KOPT-K1 (cell line): ENCODE data around the gene PDE9A.

ENCODE experiments used
- H3K27ac ChIP-seq: fragments of 200-600 bp; sonication (generic); 2 replicates; pipeline ENCODE4 v1.5.1; 2016; ENCODE audit warnings: antibody characterized with exemption, mild to moderate bottlenecking, low read depth, low read length; ENCODE audit not compliant: poor library complexity, severe bottlenecking
- H3K36me3 ChIP-seq: fragments of 200-600 bp; sonication (generic); 2 replicates; pipeline ENCODE4 v1.5.1; 2017; ENCODE audit warnings: antibody characterized with exemption, mild to moderate bottlenecking, low read length, moderate library complexity; ENCODE audit not compliant: insufficient read depth
- H3K9me3 ChIP-seq: fragments of 200-600 bp; sonication (generic); 2 replicates; pipeline ENCODE4 v1.5.1; 2017; ENCODE audit warnings: antibody characterized with exemption, low read length, mild to moderate bottlenecking; ENCODE audit not compliant: insufficient read depth, poor library complexity, severe bottlenecking

Gene PDE9A

DNA sequence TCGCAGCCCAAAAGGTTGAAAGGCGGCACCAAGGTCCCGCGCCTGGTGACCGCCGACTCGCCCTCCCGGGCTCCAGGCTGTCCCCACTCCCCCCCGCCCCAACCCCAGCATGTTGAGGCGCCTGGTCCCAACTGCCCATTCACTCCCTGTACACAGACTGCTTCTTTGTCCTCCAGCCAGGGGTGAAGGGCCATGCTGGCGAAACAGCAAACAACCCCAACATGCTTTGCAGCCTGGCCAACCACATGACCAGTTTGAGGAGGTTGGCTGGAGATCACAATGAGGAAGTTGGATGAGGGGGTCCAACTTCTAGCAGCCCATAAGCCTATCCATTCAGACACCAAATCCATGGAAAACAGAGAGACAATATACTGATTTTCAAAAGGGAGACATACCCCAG lies 13.5 kb downstream of the PDE9A start:
- H3K27ac ChIP-seq: no peak overlapping the region
- no peaks in the 10 kb centered on the region for H3K9me3 ChIP-seq
- H3K36me3 ChIP-seq: no peaks in the 10 kb centered on the region

DNA sequence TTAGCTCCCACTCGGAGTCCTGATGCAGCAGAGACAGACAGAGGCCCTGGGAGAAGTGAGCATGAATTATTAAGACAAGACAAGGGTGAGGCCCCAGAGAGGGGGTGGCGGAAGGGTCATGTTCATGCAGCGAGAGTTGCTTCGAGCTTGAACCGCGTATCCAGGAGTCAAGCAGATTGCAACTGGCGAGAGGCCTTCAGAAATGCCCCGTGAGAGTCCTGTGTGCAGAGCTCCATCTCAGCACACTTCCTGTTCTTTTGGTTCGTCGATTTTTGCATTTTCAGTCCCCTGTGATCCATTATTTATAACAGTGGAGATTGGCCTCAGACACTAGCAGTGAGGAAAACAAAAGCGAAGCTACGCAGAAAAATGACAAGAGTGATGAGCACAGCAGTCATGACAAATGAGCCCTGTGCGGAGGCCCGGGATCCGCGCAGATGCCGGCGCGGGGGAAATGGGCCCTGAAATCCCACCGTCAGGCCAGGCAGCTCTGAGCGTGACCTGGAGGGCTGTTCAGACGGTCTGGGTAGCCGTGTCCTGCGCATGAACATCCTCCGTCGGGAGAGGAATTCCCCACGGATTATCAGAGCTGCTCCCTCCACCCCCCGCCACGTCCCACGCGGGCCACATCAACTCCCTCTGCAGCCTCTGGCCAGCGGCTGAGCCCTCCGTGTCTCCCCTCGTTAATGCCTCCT lies 15.0 kb downstream of the PDE9A start:
- H3K9me3 ChIP-seq: no peaks in the 10 kb centered on the region
- H3K27ac ChIP-seq: no peak overlapping the region
- no peaks in the 10 kb centered on the region for H3K36me3 ChIP-seq

DNA sequence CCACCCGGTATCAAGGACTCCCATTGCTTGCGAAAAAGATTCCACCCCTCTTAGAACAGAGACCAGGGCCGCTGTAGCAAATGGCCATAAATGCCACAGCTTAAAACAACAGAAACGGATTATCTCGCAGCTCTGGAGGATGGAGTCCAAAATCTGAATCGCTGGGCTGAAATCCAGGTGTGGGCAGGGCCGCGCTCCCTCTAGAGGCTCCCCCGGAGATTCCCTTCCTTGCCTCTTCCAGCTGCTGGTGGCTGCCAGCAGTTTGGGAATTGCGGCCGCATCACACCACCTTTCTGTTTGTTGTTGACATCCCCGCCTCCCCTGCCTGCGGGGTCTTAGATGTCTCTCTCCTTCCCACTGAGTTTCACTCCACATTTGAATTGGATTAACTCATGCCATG lies 15.6 kb downstream of the PDE9A start:
- Histone ChIP-seq H3K9me3 (no peaks in the 10 kb centered on the region), H3K36me3 (no peaks in the 10 kb centered on the region), H3K27ac (no peak overlapping the region)

GRCh38 chr21:42670058-42670880 lies 16.8 kb downstream of the PDE9A start:
- Histone ChIP-seq H3K9me3 (no peaks in the 10 kb centered on the region), H3K36me3 (no peaks in the 10 kb centered on the region), H3K27ac (no peak overlapping the region)

- H3K36me3 ChIP-seq: no peaks in the 10 kb centered on the region
- H3K9me3 ChIP-seq: no peaks in the 10 kb centered on the region
- H3K27ac ChIP-seq: no peak overlapping the region
These were observed 17.5 kb downstream of the PDE9A start for GRCh38 chr21:42670884-42671283.

- H3K27ac ChIP-seq: no peak overlapping the region
These were observed 18.6 kb downstream of the PDE9A start for GRCh38 chr21:42671778-42672593.

DNA sequence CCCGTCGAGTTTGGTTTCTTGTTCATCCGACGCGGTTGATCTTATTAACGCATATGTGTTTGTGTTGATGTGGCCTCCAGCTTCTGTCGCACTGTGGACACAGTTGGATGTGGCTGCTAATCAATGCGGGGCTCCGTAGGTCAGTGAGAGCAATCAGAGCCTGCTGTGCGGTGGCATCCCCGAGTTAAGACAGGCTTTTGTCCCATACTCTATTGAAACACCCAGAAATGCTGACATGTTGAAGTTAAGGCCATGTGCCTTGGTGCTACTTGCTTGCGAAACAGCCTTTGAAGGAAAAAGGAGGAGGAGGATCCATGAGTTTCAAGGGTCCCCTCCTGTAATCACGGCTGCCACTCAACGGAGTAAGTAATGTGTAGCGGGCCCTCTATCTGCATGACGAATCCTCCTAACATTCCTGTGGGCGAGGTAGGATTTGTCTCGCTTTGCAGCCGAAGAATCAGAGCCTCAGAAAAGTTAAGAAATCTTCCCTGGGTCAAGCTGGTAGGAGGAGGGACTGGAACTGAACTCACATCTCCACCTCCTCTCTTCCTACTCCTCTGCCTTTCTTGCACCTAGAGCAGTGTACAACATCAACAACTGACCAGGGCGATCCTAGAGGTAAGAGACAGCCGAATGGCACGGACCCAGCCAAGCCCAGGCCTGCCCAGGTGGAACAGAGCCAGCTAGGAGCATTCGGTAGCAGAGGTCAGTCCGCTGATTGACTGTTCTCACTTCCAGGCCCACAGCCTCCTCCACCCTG lies 19.5 kb downstream of the PDE9A start:
- no peak overlapping the region for H3K27ac ChIP-seq
- no peaks in the 10 kb centered on the region for H3K9me3 ChIP-seq
- H3K36me3 ChIP-seq: no peaks in the 10 kb centered on the region

More at GRCh38 chr21:42671778-42672593, 18.6 kb downstream of the PDE9A start:
- no peaks in the 10 kb centered on the region for H3K9me3 ChIP-seq
- H3K36me3 ChIP-seq: no peaks in the 10 kb centered on the region

DNA sequence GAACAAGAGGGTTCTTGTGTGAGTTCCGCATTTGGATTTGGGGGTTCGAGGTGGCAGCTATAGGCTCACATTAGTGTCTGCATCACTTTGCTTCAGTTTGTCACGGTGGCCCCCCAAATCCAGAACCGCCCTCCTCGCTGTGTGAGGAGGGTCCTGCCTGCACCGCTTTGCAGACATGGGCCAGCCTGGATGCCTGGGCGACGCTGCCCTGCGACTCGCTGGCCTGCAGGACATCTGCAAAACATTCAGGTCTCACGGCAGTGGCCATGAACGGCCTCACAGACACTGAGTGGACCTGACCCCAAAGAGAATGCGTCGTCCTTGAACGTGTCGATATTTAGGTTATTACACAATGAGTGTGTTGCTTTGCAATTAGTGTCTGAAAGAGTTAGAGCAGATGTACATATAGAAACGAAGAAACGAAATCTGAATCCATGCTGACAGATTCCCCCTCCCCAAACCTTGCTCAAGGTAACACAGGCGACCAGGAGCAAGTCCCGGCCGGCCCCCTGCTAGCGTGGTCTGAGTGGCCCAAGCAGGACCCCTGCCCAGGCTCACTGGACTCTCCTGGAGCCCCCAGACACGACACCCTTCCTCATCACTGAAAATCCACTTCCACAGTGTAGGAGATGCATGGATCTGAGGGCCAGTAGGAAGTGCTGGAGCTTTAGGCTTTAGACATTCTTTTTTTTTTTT lies 20.4 kb downstream of the PDE9A start:
- H3K36me3 ChIP-seq: no peaks in the 10 kb centered on the region
- H3K9me3 ChIP-seq: no peaks in the 10 kb centered on the region
- no peak overlapping the region for H3K27ac ChIP-seq

- H3K9me3 ChIP-seq: no peaks in the 10 kb centered on the region
- no peak overlapping the region for H3K27ac ChIP-seq
These were observed 21.0 kb downstream of the PDE9A start for GRCh38 chr21:42674351-42674940.

DNA sequence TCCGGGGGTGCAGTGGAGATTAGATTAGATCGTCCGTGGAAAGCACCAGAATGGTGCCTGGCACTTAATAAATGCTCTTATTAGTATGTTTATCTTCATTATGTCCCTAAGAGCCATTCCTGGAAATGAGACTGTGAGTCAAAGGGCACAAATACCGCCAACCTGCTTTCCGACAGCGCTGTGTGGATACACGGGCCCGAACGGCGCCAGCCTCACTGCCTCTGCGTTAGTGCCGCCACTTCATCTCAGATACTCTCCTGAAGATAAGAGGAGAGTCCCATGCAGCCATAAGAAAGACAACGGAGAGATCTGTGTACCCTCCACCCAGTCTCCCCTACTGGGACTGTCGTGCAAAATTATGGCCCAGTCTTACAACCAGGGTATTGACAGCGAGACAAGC lies 22.0 kb downstream of the PDE9A start:
- Histone ChIP-seq H3K36me3 (no peaks in the 10 kb centered on the region), H3K27ac (no peak overlapping the region), H3K9me3 (no peaks in the 10 kb centered on the region)

More at GRCh38 chr21:42674351-42674940, 21.0 kb downstream of the PDE9A start:
- no peaks in the 10 kb centered on the region for H3K36me3 ChIP-seq

- Histone ChIP-seq H3K27ac (no peak overlapping the region), H3K36me3 (no peaks in the 10 kb centered on the region), H3K9me3 (no peaks in the 10 kb centered on the region)
These were observed 23.4 kb downstream of the PDE9A start for GRCh38 chr21:42676808-42677207.

DNA sequence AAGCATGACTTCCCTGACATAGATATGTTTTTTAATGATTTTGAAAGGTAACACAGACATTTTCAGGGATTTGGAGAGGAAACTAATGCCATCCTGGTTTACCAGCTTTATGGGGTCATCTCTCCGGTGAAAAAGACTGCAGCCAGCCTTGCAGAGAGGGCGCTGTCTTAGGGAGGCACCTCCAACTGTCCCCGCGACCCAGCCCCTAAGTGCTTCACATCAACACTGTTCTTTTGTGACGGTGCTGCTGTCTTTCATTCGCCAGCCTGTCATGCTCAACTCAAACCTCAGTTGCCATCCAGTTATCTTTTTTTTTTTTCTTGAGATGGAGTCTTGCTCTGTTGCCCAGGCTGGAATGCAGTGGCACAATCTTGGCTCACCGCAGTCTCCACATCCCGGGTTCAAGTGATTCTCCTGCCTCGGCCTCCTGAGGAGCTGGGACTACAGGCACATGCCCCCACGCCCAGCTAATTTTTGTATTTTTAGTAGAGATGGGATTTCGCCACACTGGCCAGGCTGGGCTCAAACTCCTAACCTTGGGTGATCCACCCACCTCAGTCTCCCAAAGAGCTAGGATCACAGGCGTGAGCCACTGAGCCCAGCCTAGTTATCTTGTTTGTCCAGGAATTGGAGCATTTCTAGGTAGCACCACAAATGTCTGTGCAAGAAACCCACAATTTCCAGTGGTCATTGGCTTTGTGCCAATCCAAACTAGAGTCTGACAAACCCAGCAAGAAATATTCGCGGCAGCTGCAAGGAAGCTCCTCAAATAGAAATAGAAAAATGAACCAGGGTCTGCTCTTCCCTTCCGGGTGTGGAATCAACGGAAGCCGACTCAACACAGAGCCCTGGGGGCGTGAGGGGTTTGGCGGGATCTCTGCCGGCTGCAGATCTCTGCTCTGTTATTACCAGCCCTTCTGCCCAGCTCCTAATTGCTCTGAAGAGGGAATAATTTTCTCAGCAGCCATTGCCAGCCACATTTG lies 24.2 kb downstream of the PDE9A start:
- Histone ChIP-seq H3K9me3 (no peaks in the 10 kb centered on the region), H3K36me3 (no peaks in the 10 kb centered on the region), H3K27ac (no peak overlapping the region)
